NCI-H2196 treated with DMSO at 0.1 percent for 48 hours (cell line): ENCODE measurements around the gene MVB12B.

Experiments used
- DNase-seq: peaks from one replicate; lab custom pipeline; 2025; ENCODE audit not compliant: unreplicated experiment; lab: John Stamatoyannopoulos, UW

MVB12B gene

DNA sequence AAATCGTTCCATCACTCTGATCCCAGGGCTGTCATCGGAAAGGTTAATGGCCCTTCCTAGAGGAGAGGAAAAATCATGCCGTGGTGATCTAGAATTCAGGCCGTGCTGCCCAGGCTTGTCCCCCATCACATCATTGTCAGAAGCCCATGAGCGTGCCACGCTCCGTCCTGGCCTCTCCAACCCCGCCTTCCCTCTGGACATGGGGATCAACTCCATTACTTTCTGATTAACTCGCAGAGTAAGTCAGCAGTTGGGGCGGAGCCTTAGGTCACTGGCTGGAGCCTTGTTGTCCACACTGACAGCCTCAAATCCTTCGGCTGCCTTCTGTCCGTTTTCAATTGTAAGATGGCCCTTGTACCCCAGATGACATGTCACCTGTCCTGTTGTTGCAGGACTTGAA lies 75.0 kb downstream of the MVB12B start:
- no peak for DNase-seq

DNA sequence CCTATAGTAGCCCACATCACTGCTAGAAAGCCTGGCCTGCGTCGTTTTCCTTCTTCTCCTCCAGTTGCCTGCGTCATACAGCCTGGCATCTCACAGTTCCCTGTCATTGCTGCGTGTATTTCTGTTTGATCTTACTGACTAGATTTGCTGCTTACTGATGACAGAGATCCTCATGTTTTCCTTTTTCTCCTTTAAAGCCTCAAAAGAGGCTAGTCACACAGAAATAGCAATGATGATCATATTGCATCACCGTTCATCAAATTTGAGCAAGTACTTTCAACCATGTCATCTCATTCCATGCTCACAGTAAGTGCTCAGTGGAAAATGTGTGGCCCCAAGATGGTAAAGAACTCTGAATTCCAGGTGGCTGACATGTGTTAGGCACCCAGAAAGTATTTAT lies 76.8 kb downstream of the MVB12B start:
- no peak for DNase-seq

DNA sequence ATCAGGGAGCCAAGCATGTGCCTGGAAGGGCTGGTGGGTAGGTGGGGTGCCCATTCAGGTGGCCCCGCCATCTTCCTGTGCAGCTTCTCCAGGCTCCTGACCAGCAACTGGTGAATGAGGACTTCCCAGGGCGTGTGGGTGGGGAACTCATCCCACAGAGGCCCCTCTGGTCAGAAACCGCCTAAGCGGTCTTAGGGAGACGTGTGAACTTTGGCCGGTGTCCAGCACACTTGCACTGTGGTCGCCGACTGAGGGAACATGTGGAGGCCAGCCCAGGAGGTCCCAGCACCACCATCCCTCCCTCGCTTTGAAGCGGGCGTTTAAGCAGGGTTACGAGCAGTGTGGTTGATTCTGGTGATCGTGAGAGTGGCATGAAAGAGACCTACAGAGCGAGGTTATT lies 77.8 kb downstream of the MVB12B start:
- no peak for DNase-seq

DNA sequence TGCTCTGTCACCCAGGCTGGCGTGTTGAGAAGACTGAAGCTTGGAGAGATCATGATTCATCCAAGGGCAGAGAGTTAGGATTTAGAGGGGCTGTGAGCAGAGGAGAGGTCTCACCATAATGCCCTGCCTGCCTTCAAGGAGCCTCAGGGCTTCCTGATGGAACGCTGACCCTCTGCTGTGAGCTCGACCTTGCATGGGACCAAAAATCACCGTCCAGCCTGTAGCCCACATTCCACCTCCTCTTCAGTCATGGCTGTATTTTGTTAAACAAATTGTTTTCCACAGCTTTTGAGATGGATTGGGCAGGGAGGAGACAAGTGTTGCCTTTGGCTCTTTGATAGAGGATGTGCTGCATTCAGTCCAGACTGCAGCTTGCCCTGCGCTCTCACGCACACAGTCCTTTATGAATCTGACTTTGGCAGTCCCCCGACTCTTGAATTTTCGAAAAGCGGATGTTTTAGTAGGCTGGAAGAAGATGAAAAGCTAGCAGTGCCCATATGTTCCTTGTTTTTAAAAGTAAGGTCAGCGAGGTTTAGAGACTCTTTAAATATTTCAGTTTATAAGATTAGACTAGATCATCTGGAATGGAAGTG lies 79.5 kb downstream of the MVB12B start:
- no peak for DNase-seq

DNA sequence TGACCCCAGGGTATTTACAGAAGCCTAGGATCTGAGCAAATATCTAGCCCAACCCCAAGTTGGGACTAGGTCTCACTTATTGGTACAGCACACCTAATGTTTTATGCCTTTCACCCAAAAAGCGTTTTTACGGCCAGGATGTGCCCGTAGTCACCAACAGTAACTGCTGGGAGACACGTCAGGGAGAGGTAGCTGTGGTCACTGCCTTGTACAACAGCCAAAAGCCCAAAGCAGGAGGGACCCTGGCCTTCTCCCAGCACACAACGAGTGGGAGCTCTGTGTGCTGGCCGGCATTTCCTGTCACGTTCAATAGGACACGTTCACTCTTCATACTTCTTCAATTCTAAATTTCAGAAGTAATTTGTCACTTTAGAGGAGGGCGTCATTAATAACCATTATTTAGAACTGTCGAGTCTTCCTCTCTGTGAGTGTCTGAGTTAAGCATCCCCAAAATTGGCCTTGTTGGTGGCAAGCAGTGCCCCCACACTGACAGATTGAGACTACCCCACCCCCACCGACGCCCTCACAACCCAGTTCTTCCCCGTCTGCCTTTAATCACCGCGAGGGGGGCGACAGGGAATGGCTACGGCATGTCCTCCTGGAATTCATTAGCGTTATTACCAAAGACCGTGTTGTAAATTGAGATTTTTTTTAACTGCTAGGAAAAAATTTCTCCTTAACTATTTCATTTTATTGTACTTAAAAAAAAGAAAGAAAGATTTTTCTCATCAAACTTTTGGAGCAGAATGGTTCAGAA lies 80.7 kb downstream of the MVB12B start:
- no peak for DNase-seq

DNA sequence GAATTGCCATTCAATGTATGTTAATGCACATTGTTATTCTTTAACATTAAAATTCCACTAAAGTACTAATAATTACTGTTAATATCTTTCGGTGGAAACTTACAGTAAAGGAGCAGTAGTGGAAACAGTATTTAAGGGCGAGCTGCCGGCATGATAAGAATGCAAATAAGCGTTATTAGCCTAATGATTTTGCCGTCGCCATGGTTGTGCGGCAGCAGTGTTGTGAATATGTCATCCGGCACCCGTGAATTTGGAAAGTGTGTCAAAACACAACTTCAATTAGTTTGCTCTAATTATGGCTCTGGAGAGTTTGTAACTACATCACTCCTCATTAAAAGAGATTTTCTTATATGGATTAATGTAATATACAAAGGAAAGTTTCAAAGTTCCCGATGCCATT lies 81.4 kb downstream of the MVB12B start:
- no peak for DNase-seq

DNA sequence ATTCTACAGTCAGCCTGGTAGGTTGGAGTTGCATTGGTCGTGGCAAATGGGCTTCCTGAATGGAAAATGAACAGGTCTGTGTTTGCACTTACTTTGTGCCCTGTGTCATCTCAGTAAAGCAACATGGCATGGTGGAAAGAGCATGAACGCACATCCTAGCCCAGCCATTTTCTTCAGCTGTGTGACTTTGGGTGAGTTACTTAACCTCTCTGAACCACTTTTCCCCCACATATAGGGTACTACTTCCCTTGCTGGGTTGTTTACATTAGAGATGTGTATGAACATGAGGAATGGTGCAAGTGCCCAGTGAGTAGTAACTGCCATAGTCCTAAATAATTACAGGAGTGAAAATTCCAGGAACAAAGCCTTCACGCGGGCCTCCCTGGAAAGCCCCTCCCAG lies 83.6 kb downstream of the MVB12B start:
- no peak for DNase-seq

DNA sequence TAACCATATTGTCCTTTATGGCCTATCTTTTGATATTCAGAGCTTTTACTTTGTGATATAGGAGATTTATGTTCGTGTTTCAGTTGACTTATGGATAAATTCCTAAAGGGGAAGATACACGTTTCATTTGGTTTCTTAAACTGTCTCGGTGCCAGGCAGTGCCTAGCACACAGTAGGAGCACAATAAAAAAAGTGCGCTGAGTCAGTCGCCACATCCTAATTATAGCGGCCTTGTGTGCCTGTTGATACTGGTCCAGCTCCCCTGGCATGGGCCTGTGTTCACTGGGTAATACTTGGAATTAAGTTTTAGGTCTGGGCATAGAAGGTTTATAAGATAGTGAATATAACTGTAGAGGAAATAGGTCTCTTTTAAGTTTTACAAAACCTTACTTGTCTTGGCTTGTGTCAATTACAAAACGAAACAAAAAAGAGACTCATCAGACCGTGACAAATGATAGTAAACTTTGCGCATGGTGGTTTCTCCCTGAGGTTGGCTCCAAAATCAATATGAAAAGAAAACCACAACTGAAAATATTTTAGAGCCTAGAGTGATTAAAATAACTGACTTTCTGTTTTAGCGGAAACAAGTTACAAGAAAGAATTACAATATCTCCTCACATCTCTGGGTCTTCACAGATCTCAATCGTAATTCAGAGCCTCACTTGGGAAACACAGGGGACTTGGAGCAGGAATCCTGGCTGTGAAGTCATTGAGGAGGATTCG lies 84.8 kb downstream of the MVB12B start:
- no peak for DNase-seq

DNA sequence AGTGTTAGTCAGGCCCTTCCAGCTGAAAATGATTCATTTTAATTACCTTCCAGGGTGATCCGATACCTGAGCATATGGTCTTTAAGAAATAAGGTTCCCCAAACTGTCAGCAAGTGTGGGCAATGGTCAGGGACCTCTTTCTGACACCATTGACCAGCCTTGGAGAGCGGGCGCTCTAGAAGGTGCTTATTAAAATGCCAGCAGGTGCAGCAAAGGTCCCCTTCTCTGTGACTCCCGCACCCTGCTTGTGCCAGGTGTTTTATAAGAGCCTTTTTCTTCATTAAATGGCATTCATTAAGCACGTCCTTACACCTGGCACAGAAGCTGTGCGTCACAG lies 85.3 kb downstream of the MVB12B start:
- no peak for DNase-seq

DNA sequence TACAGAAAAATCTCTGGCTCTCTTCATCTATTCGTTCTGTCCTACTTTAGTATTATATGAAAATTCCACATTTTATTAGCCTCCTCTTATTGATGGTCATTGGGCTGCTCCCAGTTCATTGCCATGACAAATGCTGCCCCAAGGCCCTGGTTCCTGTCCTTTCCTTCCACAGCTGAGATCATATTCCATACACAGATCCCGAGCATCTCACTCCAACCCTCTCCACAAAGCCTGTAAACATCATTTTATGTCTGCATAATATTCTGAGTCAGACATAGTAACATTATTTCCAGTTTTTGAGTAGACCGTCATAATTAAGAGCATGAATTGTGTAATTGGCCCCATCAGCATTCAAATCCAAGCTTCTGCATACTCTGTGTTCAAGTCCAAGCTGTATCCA lies 86.3 kb downstream of the MVB12B start:
- DNase-seq: no peak

DNA sequence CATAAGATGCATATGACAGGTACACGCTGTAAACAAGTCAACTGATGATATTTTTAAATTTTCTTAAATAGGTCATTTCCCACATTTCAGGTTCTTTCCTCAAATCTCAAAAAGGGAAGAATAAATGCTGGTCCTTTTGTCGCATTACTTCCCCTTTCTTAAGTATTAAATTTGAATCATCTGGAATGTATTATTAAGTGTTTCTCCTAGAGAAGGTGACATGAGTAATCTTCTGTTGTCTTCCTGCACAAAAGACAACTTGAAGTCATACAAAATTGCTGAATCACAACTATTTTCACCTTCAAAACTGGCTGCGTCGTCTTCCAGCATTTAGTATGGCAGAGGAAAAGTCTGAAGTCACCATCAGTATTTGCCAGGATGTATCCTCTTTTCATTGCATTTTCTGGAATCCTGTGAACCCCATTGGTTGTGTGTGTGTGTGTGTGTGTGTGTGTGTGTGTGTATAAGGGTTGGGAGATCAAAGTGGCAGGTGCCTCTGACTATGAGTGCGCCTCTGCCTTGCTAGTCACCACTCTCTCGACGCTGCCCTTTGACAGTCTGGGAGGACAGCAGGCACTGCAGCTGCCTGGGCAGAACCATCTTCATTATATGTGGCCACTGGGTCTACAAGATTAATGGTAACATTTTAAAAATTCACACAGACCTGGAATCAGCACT lies 86.9 kb downstream of the MVB12B start:
- DNase-seq: no peak

DNA sequence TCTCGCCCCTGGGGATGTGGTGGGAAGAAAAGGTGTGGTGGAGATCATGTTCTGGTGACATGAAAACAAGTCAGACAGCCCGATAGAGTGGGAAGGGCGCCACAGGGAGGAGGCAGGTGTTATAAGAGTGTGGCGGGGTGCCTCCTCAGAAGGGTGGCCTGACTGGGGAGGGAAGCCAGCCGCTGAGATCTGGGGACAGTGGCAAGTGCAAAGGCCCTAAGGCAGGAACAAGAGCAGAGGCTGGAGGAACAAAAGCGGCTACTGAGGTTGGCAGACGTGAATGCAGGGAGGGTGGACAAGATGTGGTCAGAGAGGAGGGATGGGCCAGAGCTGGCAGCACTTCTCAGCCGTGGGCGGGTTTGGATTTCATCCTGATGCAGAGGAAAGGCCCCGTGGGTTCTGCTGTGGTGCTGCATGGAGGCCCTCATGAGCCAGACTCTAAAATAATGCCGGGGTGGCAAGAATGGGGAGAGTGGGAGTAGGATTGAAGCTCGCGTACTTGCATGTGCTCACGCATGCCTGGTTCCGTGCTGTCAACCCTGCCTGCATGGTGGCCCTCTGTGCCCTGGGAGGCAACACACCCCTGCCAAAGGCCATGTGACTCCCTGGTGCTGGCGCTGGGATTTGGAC lies 89.2 kb downstream of the MVB12B start:
- DNase-seq: no peak

DNA sequence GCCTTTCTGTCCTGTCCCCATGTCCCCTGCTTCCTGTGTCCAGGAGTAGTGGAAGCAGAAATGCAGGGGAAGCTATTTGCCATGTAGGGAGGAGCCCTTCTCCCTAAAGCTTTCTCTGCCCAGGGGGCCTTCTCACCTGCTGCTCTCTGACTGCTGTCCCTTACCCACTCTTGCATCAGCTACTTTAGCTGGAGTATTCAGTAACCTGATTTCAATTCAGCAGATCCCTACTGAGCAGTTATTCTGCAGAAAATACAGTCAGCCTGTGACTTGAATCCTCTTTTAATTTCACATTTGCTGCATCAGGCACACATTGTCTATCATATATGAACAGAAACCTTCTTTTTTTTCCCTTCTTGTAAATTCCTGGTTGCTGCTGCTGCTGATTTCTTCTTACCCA lies 90.4 kb downstream of the MVB12B start:
- DNase-seq: no peak

DNA sequence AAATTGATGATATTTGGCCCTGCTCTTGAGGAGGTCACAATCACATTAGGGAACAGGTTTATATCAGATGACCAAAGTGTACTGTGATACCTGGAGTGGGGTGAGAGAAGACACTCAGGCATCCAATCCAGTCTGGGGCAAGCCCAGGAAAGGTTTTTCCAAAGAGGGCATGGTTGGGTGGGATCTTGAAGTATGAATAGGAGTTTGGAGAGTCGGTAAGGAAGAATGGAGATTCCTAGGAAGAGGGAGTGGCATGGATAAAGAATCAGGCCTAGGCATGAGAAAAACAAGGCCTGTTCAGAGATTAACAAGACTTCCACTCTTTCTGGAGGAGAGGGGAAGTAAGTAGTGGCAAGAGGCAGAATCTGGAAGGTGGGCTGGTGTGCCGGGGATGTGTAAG lies 91.1 kb downstream of the MVB12B start:
- no peak for DNase-seq

DNA sequence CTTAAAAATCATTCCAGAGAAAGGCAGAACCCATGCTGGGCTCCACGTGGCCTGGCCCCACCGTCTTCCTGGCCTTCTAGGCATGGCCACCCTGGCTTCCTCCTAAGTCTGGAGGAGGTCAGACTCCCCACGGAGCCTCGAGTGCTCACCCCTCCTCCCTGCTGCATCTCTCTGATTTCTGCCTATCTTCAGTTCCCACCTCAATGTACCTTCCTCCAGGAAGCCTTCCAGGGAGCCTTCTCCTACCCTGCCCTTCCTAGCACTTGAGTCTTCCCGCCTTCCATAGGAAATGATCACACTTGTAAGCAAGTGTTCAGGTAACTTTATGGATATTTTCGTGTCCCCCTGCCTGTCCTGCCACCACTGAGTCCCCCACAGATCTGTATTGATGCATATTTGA lies 92.0 kb downstream of the MVB12B start:
- DNase-seq: no peak

DNA sequence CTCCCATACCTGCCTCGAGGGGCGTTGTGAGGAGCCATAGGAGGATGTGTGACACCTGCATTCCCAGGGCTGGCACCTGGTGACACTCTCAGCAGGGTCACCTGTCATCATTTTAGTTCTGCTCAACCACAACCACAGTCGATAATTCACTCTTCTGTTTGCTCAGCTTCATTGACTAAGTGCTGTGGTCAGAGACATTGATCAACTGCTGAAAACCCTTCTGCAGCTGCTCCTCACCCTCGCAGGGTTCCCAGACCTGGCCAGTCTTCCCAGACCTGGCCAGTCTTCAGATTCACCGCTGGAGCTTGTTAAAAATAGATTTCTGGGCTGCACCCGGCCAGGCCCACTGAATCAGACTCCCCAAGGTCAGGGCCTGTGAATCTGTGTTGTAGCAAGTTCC lies 92.8 kb downstream of the MVB12B start:
- DNase-seq: no peak

DNA sequence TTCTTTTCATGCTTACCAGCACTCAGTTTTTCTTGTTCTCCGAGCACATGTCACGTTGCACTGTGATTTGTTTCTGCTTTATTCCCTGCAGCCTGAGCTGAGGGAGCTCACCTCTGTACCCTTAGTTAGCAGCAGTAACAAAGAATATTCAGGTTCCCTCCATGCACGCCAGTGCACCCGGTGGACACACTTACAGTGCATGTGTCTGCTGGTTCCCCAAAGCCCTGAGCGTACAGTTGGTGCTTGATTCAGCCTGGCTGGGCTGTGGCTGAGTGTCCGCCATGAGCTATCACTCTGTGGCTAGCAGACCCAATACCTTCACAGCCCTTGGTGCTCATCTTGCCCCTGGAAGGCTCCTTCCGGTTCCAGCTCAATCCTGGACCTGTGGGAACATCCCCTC lies 93.5 kb downstream of the MVB12B start:
- DNase-seq: no peak

DNA sequence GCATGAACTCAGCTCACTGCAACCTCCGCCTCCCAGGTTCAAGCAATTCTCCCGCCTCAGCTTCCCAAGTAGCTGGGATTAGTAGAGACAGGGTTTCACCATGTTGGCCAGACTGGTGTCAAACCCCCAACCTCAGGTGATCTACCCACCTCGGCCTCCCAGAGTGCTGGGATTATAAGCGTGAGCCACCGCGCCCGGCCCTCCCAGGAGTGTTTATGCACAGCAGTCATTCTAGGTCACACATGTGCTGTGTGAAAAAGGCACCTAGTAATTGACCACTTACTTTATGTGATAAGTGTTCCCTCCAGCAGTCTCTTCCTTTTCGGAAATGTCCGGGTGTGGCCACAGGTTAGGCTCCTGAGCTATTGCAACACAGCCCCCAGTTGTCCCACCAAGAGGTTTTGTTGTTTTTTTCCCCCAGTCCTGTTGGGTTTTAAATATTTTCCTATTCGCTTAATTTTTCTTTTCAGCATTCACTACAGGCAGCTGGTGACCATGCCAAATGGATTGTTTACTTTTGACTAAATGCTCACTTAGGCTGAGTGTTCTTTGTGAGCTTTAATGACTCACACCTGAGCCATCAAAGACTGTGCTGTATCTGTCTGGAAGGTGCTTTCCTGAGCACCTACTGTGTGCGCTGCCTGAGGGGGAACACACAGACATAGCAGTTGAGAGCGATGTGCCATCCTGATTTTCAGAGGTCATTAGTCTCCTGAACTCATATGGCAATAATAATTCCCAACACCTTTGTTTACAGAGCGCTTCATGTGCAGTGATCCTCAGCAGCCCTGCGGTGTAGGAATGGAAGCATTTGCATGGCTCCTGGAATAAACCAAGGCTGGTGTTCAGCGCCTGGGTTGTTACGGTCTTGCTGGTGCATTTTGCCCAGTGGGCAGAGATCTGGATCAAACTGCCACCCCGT lies 94.3 kb downstream of the MVB12B start:
- DNase-seq: peak; percentile 31

DNA sequence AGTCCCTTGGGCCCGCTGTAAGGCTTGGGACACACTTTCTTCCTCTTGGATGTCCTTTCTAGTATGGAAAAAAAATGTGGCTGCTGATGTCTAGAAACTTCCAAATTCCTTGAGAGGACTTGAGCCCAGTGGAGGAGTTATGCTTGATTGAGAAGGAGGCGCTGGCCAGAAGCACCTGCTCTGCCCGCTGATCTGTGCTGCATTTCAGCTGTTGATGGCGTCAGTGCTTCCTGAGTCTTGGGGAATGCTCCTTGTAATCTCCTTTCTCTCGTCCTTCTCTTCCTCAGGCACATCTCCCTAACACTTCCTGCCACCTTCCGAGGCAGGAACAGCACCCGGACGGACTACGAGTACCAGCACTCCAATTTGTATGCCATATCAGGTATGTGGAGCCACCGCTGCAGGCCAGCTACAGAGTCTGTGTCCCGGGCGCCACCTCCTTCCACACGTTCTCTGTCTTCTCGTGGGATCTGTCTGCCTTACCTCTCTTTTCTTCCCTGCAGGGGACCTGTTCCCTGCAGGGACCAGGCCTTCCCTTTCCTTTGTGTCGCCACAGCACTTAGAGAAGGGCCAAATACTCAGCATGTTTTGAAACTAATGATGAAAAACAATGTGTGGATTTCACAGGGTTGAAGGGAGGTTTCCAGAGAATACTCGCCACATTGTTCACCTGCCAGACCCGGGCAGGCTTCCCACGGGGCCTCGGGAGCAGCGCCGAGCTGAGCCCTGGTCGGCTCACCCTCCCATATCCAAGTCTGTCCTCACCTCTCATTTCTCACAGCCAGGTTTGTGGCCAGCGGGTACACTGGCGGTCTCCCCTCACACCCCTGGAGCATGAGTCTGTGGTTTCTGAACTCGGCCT lies 95.2 kb downstream of the MVB12B start:
- no peak for DNase-seq
